ENCODE data around the gene CRLF2.

DNA sequence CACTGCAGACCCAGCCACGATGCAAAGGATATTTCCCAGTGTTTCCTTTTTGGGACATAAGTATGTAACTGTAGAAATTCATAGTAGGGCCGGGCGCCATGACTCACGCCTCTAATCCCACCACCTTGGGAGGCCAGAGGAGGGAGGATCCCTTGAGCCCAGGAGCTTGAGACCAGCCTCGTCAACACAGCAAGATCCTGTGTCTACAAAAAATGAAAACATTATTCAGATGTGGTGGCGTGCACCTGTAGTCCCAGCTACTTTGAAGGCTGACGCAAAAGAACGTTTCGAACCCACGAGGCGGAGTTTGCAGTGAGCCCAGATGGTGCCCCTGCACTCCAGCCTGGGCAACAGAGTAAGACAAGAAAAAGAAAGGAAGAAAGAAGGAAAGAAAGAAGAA, 49.2 kb downstream of the CRLF2 start:
- TF ChIP-seq, protein P1, sequence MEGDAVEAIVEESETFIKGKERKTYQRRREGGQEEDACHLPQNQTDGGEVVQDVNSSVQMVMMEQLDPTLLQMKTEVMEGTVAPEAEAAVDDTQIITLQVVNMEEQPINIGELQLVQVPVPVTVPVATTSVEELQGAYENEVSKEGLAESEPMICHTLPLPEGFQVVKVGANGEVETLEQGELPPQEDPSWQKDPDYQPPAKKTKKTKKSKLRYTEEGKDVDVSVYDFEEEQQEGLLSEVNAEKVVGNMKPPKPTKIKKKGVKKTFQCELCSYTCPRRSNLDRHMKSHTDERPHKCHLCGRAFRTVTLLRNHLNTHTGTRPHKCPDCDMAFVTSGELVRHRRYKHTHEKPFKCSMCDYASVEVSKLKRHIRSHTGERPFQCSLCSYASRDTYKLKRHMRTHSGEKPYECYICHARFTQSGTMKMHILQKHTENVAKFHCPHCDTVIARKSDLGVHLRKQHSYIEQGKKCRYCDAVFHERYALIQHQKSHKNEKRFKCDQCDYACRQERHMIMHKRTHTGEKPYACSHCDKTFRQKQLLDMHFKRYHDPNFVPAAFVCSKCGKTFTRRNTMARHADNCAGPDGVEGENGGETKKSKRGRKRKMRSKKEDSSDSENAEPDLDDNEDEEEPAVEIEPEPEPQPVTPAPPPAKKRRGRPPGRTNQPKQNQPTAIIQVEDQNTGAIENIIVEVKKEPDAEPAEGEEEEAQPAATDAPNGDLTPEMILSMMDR (IDR thresholded peaks at IDR 0.05; ENCODE audit: insufficient read depth, low read length, poor library complexity, severe bottlenecking) = no peak
- TF ChIP-seq EZH2phosphoT487 (conservative IDR thresholded peaks at IDR 0.05; ENCODE audit: low read length) = no peak

All from SU-DHL-6 (cell line).